Activated CD4-positive, alpha-beta T cell treated with anti-CD3 and anti-CD28 coated beads for 1 hour (primary cell): ENCODE results near the gene ELN.
"Not testable (repeated sequence)": the region's sequence is repeated elsewhere in the genome, so short reads cannot be mapped to it uniquely, and the experiment has no call there.

Experiments used
- DNase-seq: peaks from one replicate; pipeline ENCODE4 v3.0.0-alpha.2; 2020

ELN gene

DNA sequence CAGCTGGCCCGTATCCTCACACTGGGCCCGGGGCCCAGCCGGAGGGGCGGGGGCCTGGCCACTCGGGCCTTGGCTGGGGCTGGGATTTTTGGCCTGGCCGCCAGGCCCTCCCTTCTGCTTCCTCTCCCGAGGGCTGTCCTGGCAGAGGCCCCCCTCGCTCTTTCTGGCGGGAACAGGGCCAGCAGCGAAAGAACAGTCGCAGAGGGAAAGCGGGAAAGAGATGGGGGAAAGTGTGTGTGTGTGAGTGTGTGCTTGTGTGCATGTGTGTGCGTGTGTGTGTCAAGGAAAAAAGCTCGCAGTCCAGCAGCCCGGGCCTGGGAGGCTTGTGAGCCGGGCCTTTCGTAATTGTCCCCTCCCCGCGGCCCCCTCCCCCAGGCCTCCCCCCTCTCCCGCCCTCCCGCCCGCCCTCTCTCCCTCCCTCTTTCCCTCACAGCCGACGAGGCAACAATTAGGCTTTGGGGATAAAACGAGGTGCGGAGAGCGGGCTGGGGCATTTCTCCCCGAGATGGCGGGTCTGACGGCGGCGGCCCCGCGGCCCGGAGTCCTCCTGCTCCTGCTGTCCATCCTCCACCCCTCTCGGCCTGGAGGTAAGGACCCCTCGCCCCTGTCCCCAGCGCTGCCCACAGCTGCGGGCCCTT is at the start of gene ELN:
ELN (plus strand) TSS at position 491 of the 638 bp plus-strand sequence; CDS start at position 506, 15 bp downstream.
- DNase-seq, result no peak

DNA sequence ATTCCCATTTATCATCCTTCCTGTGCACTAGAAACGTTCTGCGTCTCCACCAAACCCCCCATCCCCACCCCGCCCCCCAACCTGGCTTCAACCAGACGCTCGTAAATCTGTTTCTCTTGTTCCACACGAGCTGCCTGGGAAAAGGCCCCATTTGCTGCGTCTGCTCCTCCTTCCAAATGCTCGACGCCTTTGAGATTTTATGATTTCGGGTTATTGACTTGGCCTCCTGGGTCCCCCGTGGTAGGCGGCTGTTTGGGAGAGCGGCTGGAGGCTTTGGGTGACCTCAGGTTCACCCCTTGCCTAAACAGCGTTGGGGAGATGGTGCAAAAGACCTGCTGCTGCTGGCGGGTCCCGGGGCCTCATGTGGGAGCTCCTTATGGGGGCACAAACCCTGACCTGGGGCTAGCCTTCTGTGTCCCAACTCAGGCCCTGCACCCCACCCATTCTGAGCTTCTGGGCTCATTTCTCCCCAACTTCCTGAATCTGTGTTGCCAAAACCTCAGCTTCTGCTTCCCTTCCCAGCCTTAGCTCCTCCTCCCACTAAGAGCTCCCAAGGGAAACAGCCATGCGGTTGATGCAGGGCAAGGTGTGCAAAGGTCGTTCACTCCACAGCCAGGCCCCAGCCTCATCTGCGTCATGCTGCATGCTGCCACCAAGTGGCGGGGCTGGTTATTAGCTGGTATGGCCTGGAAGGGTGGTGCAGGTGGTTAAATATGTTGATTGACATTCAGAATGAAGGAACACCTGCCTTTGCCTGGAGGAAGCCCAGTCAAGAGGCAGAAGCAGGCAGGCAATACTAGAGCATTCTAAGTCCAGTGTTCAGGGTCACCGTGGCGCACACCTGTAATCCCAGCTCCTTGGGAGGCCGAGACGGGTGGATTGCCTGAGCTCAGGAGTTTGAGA is 49.1 kb upstream of the ELN start:
- no peak for DNase-seq

DNA sequence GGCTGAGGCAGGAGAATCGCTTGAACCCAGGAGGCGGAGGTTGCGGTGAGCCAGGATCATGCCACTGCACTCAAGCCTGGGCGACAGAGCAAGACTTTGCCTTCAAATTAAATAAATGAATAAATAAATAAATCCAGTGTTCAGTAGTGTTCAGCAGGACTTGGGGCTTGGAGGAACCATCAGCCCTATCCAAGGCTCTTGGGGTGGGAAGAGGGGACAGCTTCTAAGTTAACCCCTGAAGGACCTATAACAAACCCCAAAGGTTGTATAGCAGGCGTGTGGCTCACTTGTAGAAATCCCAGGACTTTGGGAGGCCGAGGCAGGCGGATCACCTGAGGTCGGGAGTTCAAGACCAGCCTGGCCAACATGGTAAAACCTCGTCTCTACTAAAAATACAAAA is 48.3 kb upstream of the ELN start:
- not testable (repeated sequence) for DNase-seq

- DNase-seq, result no peak
Observed at GRCh38 chr7:73980206-73980605, 47.8 kb upstream of the ELN start.

DNA sequence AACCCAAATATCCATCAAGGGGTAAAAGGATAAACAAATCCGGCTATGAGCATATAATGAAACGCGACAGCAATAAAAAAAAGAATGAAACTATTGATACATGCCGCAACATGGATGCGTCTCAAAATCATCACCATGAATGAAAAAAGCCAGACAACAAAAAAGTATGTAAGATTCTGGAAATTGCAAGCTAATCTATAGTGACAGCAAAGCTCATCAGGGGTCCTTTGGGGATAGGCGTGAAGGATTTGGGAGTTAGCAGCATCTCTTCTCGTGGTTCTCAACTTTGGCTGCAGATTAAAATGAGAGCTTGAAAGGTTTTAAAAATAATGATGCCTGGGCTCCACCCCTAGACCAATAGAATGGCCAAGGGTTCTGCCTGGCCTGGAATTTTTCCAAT is 46.0 kb upstream of the ELN start:
- DNase-seq, result no peak

DNA sequence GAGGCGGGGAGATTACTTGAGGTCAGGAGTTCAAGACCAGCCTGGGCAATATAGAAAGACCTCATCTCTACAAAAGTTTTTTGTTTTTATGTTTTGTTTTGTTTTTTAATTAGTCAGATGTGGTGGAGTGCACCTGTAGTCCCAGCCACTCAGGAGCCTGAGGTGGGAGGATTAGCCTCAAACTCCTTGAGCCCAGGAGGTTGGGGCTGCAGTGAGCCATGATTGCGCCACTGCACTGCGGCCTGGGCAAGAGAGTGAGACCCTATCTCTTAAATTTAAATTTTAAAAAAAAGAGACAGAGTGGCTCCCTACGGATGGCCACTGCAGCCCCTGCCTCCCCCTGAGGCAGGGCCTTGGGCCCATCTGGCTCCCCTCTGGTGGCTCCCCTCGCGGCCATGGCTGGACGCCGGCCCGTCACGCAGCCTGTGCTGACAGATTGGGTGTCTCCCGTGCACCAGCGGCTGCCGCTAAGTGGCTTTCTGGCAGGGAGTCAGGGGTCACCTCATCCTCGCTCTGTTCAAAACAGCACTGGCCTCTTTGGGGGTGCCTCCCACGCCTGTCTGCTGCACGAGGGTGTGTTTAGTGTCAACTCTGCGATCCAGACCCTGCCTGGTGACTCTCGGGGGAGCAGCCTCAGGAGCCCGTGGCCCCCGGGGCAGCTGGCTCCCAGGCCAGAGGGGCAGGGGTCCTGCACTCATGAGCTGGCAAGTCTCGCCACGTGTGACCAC is 44.4 kb upstream of the ELN start:
- DNase-seq, result no peak

DNA sequence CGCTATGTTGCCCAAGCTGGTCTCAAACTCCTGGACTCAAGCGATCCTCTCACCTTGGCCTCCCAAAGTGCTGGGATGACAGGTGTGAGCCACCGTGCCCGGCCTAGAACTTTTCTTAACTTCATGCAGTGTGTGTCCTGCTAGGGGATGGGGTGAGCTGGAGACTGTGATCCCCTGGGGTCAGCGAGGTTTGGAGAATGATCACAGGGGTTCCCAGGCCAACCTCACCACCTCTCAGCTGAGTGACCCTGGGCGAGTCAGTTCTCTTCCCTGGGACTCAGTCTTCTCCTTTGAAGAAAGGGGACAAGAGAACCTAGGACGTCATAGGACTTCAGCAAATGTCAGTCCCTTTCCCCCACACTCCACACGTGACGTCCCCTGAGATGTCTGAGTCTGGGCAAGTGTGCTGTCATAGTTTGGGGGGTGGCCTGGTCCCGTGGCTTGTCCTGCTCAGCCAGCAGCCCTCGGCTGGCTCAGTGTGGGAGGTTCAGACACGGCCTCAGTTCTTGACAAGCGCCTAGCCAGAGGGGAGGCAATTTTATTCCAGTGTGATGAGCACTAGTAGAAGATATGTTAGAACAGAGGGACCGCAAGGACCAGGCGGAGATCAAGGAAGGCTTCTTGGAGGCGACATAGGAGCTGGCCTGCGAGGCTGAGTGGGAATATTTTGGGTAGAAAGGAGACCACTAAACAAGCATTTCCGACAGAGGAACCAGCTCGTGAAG is 43.3 kb upstream of the ELN start:
- no peak for DNase-seq

GRCh38 chr7:73985737-73986141 is 42.2 kb upstream of the ELN start:
- DNase-seq, result no peak

- no peak for DNase-seq
Observed at GRCh38 chr7:73986158-73986631, 41.8 kb upstream of the ELN start.

DNA sequence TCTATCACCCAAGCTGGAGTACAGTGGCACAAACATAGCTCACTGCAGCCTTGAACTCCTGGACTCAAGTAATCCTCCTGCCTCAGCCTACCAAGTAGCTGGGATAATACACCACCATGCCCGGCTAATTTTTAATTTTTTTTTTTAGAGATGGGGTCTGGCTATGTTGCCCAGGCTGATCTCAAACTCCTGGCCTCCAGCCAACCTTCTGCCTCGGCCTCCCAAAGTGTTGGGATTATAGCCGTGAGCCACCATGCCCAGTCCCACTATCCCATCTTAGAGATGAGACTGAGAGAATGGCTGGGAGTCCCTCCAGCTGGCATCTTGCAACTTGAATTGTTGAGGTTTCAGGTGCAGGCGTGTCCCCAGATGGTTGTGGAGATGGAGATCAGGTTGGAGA is 40.7 kb upstream of the ELN start:
- DNase-seq, result no peak

GRCh38 chr7:73988197-73988596 is 39.8 kb upstream of the ELN start:
- no peak for DNase-seq

- DNase-seq, result no peak
Observed at GRCh38 chr7:73991522-73992100, 36.4 kb upstream of the ELN start.

DNA sequence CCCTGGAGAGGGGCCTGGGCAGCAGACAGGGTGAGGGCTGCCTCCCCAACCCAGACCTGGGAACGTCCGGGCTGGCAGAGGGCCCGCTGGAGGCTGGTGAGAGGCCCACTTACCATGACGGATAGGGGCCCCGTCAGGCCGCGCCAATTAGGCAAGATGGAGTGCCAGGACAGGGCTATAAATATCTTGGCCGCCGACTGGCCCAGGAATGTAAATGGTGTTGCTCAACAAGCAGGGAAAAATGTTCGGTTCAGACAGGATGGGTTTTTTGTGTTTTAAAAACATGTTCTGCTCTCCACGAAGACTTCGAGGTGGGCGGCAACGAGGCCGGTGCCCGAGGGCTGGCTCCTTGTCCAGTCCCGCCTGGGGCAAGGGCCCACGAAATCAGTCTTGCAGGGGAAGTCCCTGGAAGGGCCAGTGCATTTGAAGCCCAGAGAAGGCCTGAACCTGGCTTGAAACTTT is 35.8 kb upstream of the ELN start:
- no peak for DNase-seq

DNA sequence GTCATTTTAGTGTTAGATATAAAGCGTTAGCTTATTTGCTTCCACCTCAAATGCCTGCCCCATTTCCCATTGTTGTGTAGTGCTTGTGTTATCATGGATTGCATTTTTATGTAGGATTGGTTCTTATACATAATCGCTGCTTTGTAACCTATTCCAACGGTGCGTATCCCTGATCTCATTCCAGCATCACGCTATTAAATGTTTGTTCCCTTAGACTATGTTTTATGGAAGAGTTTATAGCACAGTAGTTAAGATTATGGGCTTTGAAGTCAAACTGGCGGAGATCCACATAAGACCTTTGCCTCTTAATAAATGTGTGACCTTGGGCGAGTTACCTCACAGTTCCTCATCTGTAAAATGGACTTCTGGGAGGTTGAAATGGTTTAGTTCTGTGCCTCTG is 34.0 kb upstream of the ELN start:
- DNase-seq, result no peak

DNA sequence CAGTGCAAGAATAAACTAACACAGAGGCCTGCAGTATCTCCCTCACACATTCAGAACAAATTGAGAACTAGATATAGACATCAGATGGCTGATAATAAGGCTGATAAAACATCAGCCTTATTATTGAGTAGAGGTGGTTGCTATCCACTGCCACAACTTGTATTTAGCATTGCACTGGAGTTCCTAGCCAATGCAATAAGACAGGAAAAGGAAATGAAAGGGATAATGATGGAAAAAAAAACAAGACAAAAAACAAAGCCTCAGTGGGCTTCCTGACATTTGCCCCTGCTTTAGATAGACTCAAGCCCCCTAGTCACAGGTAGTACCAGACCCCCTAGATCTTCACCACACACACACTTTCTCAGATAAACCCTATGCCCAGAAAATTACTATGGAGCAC is 33.2 kb upstream of the ELN start:
- no peak for DNase-seq

GRCh38 chr7:73995330-73995729 is 32.6 kb upstream of the ELN start:
- DNase-seq, result no peak

DNA sequence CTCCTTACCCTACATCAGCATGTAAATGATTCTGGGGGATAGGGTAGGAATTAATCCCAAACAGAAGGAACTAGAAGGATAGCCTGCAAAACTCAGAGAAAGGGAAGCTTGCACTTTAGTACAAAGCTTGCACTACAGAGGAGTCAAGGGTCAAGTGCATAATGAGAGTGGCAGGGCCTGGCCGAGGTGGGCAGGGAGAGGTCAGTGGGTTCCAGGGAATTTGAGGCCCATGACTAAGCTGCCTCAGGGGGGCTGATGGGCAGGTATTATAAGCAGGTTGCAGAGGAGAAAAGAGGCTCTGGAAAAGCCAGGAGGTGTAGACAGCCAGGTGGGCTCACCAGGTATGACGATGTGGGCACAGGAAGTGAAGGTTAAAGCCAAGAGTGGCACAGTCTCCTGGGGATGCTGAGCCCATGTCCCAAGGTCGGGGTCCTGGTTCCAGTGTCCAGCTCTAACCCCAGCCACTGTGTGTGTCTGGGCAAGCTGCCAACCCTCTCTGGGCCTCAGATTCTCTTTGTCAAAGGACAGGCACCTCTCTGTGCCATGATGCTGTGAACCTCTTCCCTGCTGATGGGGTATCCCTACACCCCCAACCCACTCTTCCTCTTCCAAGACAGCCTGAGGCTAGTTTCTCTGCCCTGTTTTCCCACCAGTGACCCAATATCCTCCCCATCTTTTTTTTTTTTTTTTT is 32.0 kb upstream of the ELN start:
- no peak for DNase-seq

GRCh38 chr7:73997056-73997455 is 30.9 kb upstream of the ELN start:
- DNase-seq, result no peak

GRCh38 chr7:73999664-74000435 is 28.1 kb upstream of the ELN start:
- DNase-seq, result no peak

GRCh38 chr7:74000489-74001149 is 27.4 kb upstream of the ELN start:
- DNase-seq, result no peak

DNA sequence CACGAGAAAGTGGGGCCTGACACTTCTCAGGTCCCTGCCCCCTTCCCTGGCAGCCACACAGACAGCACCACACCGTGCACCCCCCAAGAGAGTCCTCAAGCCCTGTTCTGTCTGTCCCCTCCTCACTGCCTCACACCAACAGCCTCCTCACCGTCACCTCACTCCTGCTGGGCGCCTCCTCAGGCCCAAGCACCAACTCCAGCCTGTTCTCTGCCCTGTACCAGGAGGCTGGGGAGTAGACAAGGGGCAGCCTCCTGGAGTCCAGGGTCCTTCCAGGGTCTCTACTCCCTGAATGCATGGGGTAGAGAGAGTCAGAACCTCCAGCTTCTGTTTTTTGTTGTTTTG is 26.9 kb upstream of the ELN start:
- DNase-seq, result no peak
